OCI-LY7 (cell line): ENCODE data around the gene SNPH.

Experiments
- CTCF ChIP-seq: fragments of 200-600 bp; sonication (generic); conservative IDR thresholded peaks from 2 replicates; pipeline ENCODE4 v1.5.1; 2014; ENCODE audit warnings: mild to moderate bottlenecking, antibody characterized with exemption, low read length, moderate library complexity, mixed read lengths
- EZH2phosphoT487 ChIP-seq: fragments of 200-600 bp; sonication (generic); IDR thresholded peaks from 2 replicates; pipeline ENCODE4 v1.6.1; 2018; ENCODE audit warnings: low read depth, borderline replicate concordance, mild to moderate bottlenecking, mixed run types, antibody characterized with exemption, low read length, moderate library complexity, mixed read lengths

- TF ChIP-seq CTCF (no peak), EZH2phosphoT487 (no peak)
These were observed 2.2 kb upstream of the SNPH start for GRCh38 chr20:1263853-1264252.
